ENCODE measurements around the gene HCN1. TPM values are rescaled to one million over a fixed set of nuclear protein-coding genes. Genes with fewer than 3 reads are reported as not detected.

Gene HCN1
- total RNA-seq (2014; rRNA removed; shearing (Covaris generic)) = not detected in 2 replicates
- not detected in 2 replicates for polyA plus RNA-seq (2014; cell fraction: nucleus; rRNA removed)

- no peak for DNase-seq (ENCODE audit: extremely low read depth, low read depth)
Measured at GRCh38 chr5:45696206-45696836, at the start of gene HCN1. Gene HCN1 (minus strand): TSS chr5:45696380.

- DNase-seq (ENCODE audit: extremely low read depth, low read depth) = no peak
Measured at GRCh38 chr5:45741110-45741509, 44.9 kb upstream of the HCN1 start.

- no peak for DNase-seq (ENCODE audit: extremely low read depth, low read depth)
Measured at GRCh38 chr5:45737153-45737552, 41.0 kb upstream of the HCN1 start.

GRCh38 chr5:45725537-45725936, 29.4 kb upstream of the HCN1 start:
- DNase-seq (ENCODE audit: extremely low read depth, low read depth) = no peak

GRCh38 chr5:45697201-45697600, 1.0 kb upstream of the HCN1 start:
- DNase-seq (ENCODE audit: extremely low read depth, low read depth) = no peak

GRCh38 chr5:45695804-45696156, 400 bp downstream of the HCN1 start:
- DNase-seq (ENCODE audit: extremely low read depth, low read depth) = no peak

GRCh38 chr5:45694971-45695803, 993 bp downstream of the HCN1 start:
- no peak for DNase-seq (ENCODE audit: extremely low read depth, low read depth)

- DNase-seq (ENCODE audit: extremely low read depth, low read depth) = no peak
Measured at GRCh38 chr5:45694255-45694814, 1.8 kb downstream of the HCN1 start.

GRCh38 chr5:45692481-45692880, 3.7 kb downstream of the HCN1 start:
- no peak for DNase-seq (ENCODE audit: extremely low read depth, low read depth)

GRCh38 chr5:45691656-45692055, 4.5 kb downstream of the HCN1 start:
- no peak for DNase-seq (ENCODE audit: extremely low read depth, low read depth)

GRCh38 chr5:45687701-45688100, 8.5 kb downstream of the HCN1 start:
- no peak for DNase-seq (ENCODE audit: extremely low read depth, low read depth)

GRCh38 chr5:45686620-45687019, 9.6 kb downstream of the HCN1 start:
- no peak for DNase-seq (ENCODE audit: extremely low read depth, low read depth)

- no peak for DNase-seq (ENCODE audit: extremely low read depth, low read depth)
Measured at GRCh38 chr5:45684118-45684517, 12.1 kb downstream of the HCN1 start.

GRCh38 chr5:45680950-45681349, 15.2 kb downstream of the HCN1 start:
- no peak for DNase-seq (ENCODE audit: extremely low read depth, low read depth)

- DNase-seq (ENCODE audit: extremely low read depth, low read depth) = no peak
Measured at GRCh38 chr5:45677524-45677923, 18.7 kb downstream of the HCN1 start.

GRCh38 chr5:45672271-45672670, 23.9 kb downstream of the HCN1 start:
- DNase-seq (ENCODE audit: extremely low read depth, low read depth) = no peak

GRCh38 chr5:45648744-45649143, 47.4 kb downstream of the HCN1 start:
- DNase-seq (ENCODE audit: extremely low read depth, low read depth) = no peak

- no peak for DNase-seq (ENCODE audit: extremely low read depth, low read depth)
Measured at GRCh38 chr5:45643056-45643455, 53.1 kb downstream of the HCN1 start.

- DNase-seq (ENCODE audit: extremely low read depth, low read depth) = no peak
Measured at GRCh38 chr5:45642370-45642769, 53.8 kb downstream of the HCN1 start.

GRCh38 chr5:45639040-45639439, 57.1 kb downstream of the HCN1 start:
- DNase-seq (ENCODE audit: extremely low read depth, low read depth) = no peak

GRCh38 chr5:45627076-45627656, 69.0 kb downstream of the HCN1 start:
- no peak for DNase-seq (ENCODE audit: extremely low read depth, low read depth)

GRCh38 chr5:45623832-45624231, 72.3 kb downstream of the HCN1 start:
- DNase-seq (ENCODE audit: extremely low read depth, low read depth) = no peak

Measured in NCI-H460 (cell line).